GM20000 (cell line): ENCODE results near the gene CAMK2B.

Source experiments
- DNase-seq: peaks from one replicate; pipeline ENCODE4 v3.0.0; 2012; ENCODE audit warnings: low spot score
- CTCF ChIP-seq: IDR thresholded peaks from 2 replicates; pipeline ENCODE4 v1.5.1; 2012; ENCODE audit warnings: mild to moderate bottlenecking, control low read depth; ENCODE audit errors: extremely low read depth, missing control alignments

Gene CAMK2B

GRCh38 chr7:44263326-44264082 is 61.9 kb downstream of the CAMK2B start:
- DNase-seq, result no peak
- no peak for TF ChIP-seq CTCF

GRCh38 chr7:44262031-44262430 is 63.4 kb downstream of the CAMK2B start:
- DNase-seq, result no peak
- no peak for TF ChIP-seq CTCF

- DNase-seq, result peak; percentile 57
- TF ChIP-seq CTCF, result peak; percentile 18
These were observed 64.2 kb downstream of the CAMK2B start for GRCh38 chr7:44261240-44261639.

GRCh38 chr7:44259547-44260457 is 65.6 kb downstream of the CAMK2B start:
- TF ChIP-seq CTCF, result no peak
- DNase-seq, result no peak

- TF ChIP-seq CTCF, result no peak
- DNase-seq, result no peak
These were observed 66.4 kb downstream of the CAMK2B start for GRCh38 chr7:44258865-44259546.

GRCh38 chr7:44258423-44258760 is 67.0 kb downstream of the CAMK2B start:
- DNase-seq, result no peak
- TF ChIP-seq CTCF, result no peak
